GM18498 (cell line): ENCODE measurements around the gene PPM1F.
A peak's percentile ranks its signal among the peaks of the same experiment; 100 is the strongest.

Source experiments
- ATAC-seq: cut with Tn5 transposase; IDR thresholded peaks from one replicate; pipeline ENCODE4 v1.9.1; 2021; ENCODE audit warnings: mild to moderate bottlenecking, moderate library complexity; ENCODE audit not compliant: unreplicated experiment

Gene PPM1F, protein sequence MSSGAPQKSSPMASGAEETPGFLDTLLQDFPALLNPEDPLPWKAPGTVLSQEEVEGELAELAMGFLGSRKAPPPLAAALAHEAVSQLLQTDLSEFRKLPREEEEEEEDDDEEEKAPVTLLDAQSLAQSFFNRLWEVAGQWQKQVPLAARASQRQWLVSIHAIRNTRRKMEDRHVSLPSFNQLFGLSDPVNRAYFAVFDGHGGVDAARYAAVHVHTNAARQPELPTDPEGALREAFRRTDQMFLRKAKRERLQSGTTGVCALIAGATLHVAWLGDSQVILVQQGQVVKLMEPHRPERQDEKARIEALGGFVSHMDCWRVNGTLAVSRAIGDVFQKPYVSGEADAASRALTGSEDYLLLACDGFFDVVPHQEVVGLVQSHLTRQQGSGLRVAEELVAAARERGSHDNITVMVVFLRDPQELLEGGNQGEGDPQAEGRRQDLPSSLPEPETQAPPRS

DNA sequence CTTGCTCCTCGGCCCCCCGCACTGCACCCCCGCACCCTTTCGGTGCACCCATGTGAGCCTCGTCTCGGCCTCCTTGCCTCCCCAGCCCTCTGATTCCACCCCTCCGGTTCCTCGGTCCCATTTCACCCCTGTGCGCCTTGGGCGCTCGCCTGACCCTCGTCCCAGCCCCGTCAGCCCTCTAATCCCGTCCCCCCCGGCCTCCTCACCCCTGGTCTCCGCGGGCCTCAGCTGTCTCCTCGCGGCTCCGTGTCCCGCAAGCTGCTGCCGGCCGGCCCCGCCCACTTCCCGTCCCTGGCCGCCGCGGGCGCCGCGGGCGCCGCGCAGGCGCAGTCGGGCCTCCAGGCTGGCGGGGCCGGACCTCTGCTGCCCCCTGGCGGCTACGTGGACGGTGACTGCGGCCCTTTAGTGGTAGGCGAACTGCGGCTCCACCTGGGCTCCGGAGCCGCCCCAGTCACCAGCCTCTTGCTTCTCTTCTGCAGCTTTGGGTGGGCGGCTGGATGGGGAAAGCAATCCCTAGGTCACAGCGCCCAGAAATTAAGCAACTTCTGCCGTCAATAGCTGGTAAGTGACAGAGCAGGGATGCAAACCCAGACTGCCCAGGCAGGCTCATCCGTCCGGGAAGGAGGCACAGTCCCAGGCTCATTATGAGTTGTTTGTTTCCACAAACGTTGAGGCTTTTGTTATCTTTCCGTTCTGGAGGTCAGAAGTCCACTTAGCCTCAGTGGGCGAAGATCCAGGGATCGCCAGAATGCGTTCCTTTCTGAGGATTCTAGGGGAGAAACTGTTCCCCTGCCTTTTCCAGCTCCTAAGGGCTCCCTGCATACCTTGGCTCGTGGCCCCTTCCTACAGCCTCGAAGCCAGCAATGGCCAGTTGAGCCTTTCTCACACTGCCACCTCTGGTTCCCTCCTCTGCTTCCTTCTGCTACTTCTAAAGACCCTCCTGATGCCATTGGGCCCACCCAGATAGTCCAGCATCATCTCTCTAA, at the start of gene PPM1F:
Gene PPM1F (minus strand): TSS at position 263 of the 986 bp plus-strand sequence. CDS start 6,800 bp downstream, outside the sequence.
- ATAC-seq: peak; percentile 78

DNA sequence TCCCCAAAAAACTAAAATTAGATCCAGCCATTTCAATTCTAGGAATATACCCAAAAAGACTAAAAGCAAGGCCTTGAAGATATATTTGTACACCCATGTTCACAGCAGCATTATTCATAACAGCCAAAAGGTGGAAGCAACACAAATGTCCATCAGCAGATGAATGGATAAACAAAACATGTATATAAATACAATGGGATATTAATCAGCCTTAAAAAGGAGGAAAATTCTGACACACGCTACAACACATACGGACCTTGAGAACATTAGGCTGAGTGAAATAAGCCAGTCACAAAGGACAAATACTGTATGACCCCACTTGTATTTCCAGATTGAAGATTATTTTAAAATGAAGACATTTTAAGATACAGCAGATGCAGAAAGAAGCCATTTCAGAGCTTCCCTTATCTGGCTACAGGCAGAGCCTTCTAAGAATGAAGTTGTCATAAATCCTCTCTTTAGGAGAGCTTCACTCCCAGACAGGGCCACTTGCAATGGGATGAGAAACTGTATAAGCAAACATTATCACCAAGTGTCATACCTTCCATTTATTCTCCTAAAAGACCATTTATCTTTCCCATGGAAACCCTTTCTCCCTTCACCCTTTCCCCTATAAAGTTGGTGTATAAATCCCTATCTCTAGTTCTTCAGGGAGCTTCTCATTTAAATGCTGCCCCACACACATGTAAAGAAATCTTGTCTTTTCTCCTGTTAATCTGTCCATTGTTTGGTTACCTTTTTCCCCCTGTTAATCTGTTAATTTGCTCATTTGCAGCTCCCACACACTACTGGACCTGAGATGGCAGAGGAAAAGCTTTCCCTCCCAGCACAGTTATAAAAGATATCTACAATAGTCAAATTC, 49.2 kb upstream of the PPM1F start:
- no peak for ATAC-seq

DNA sequence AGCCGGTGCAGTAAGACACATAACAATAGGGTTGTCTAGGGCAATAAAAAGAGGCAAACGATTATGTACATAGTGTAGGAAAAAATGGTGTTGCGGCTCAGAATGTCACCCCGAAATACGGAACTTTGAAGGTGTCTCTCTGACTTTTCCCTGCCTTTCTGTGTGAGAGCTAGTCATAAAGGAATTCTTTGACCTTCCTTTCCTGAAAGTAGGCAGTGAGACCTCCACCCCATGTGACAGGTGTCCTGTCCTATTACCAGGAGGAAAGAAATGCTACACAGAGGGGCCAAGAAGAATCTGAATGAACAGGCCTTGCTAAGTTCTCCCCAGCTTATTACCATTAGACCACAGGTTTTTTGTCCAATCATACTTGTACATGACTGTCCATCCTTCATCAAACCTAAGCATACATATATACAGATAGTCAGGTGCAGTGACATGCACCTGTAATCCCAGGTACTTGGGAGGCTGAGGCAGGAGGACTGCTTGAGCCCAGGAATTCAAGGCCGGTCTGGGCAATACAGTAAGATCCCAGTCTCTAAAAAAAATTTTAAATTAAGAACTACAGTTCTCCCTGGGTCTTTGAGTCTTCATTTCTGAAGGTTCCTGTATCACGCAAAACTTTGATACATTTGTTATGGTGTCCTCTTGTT, 46.1 kb upstream of the PPM1F start:
- ATAC-seq: no peak

DNA sequence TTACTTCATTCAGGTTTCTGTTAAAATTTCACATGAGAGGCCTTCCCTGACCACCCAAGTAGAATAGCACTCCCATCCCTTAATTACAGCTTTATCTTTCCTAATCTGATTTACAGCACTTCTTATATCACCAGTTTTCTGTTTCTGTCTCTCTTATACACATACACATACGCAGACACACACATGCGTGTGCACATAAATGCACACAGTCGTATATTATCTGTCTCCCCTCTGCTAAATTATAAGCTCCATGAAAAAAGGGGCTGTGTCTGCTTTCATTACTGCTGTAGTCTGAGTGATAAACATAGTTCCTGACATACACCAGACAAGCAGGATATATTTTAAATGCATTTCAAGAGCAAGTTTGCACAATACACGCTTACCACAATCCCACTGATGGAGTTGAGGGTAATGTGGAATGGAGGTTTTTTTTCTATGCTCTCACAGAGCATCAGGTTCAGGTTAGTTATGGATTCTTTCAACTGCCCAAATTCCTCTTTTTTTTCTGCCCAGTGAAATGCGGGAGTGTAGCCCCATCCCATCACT, 43.6 kb upstream of the PPM1F start:
- ATAC-seq: no peak

DNA sequence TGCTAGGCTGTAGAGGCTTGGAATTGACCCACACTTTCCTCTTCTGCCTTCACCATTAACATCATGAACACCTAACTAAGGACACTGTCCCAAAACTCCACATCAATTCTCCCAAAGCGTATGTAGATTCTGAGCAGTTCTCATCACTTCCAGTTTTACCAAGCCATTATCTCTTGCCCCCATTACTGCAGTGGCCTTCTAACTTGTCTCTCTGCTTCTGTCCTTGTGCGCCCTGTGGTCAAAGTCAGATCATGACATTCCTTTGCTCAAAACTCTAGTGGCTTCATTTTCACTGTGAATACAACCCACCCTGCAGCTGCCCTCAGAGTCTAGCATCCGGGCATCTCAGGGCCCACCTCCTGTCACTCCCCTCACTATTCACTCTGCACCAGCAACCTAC, 43.0 kb upstream of the PPM1F start:
- no peak for ATAC-seq

DNA sequence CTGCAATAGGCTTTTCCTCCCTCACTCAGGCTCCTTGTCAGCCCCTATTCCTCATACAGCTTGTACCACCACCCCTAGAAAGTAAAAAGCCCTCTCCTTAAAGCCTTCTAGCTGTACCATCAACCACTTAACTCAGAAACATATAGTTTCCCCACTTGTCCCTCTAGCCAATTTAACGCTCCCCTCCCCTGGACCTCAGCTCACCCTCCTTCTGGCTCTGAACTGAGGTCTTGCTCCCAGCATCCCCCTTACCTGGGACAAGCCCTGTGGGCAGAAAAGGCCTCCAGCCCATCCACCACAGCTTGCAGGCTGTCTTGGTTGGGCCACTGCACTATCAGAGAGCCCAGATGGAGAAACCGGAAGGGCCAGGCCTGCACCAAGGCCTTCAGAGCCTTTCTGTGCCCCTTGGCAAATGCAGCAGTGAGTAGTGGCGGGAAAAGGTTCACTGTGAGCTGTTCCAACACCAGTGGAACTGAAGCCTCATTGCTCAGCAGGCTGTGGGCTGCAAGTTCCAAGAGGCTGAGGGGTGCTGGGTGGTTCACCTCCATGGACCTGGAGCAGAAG, 42.3 kb upstream of the PPM1F start:
- no peak for ATAC-seq

DNA sequence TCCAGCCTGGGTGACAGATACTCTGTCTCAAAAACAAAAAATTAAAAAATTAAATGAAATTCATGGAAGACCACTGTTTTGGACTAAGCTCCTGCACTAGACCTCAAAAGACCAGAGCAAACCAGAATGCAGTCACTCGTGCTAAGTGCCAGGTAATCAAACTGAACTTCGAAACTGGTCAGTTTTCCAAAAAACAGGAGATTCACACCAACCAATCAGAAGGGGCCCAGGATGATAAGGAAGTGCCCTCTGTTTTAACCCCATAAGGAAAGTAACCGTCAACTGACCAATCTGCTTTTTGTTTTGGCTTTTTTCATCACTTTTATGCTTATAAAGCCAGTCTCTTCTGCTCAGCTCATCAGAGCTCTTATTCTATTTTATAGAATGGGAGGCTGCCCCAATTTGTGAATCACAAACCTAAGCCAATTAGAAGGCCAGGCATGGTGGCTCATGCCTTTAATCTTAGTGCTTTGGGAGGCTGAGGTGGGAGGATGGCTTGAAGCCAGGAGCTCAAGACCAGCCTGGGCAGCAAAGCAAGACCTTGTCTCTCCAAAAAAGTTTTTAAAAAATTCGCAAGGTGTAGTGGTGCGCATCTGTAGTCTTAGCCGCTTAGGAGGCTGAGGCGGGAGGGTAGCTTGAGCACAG, 40.1 kb upstream of the PPM1F start:
- ATAC-seq: no peak

DNA sequence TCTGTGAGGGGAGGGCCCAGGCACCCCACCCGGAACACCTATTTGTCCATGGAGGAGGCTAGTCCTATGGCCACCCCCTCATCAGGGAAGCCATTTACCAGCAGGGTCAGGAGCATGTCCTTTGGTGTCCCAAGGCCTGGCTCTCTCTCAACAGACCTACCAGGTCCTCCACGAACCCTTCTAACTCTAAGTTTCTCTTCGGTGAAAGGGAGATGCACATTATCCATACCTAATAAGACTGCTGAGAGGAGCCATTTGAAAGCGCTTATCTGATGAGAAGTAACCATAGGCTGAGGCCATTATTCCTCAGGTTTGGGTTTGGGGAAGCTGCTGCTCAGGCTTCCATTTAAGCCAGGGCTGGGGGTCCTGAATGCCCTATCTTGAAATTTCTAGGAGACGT, 39.1 kb upstream of the PPM1F start:
- no peak for ATAC-seq

DNA sequence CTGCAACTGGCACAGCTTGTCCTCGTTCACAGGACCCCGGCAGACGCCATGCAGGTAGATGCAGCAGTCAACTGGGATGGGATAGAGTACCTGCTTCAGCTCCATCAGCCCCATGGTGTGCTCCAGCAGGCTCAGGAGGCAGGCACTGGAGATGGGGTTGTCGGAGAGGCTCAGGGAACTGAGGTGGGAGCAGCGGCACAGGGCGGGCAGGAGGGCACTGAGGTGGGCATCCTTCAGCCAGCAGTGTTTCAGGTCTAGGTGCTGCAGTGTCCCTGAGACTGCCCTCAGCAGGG, 38.6 kb upstream of the PPM1F start:
- ATAC-seq: no peak

DNA sequence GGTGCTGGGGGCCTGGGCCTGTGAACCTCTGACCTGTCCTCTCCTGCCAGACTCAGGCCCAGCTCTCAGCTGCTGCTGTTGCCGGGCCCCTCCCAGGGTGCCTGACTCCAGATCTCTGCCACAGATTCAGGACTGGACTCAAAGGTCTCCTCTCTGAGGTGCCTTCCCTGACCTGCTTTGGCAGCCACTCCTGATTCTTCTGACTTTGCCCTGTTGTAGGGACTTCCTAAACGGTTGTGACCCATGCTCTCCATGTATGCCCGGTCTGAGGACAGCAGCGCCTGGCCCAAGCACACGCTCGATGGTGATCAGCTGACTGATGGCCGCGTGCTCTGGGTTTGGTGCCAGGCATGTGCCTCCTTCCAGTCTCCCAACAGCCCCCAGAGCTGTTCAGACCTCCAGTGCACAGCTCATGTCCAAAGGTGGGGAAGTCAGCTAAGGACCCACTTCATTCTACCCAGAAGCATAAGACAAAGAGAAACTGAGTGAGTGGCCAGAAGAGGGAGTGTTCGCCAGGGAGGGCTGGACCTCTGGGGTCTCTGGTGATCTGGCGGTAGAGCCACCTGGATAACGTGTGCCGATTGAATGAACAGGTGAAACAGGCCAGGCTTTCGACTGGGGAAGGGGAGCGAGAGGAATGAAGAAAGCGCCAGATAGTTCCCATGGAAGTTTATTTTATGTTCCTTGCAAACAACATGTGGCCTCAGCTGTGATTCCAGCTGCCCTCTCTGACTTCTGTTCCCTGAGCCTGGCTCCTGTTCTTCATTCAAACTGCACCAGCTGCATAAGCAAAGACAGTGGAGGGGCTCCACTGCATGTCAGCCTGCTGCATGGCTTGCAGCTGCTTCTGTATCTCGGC, 38.0 kb upstream of the PPM1F start:
- ATAC-seq: no peak

DNA sequence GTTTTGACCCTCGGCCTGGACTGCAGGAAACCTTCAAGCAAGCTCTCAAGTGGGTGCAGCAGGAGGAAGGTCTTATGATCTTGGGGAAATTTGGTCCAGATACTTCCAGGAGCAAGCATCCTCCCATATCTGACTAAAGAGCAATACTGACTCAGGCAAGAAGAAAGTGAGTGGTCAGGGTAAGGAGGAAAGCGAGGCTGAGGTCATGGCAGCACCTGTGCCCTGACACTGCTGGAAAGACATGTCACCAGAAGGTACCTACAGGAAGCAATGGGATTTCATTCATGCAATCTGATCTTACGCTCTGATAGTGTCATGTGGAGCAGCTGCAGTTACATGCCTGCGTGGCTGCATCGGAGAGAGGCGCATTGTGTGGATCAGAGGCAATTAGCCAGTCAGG, 36.4 kb upstream of the PPM1F start:
- ATAC-seq: no peak

DNA sequence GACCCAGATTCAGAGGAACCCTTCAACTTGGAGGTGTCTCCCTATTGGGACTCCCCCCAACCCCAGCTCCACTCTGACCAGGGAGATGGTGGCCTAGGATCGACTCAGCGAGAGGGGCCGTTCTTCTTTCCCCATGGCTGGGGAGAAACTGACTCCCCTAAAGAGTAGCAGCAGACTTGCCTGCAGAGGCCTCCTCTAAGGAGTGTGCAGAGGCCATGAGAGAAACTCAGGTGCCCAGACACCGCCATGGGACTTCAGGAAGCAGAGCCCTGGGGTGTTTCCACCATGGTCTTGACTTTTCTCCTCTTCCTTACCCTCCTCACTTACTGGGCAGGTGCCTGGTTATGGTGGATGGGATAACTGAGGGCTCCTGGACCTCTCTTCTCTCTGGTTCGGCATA, 32.6 kb upstream of the PPM1F start:
- ATAC-seq: no peak

DNA sequence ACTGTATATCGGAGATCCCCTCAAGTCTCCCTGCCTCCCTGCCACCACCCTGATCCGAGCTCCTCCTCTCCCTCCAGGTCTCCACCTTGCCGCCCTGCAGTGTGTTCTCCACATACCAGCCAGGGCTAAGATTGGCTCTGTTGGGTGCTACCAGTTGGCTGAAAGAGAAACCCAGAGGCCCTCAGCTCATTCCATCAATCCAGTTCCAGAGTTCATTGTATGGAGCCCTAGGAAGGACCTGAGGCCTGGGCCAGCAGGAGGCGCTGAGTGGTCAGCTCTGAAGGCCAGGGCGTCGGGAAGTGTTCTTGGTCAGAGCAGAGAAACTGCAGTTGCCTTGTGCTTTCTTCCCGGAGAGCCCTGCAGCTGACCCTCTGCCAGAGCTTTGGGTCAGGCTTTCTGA, 32.1 kb upstream of the PPM1F start:
- no peak for ATAC-seq

DNA sequence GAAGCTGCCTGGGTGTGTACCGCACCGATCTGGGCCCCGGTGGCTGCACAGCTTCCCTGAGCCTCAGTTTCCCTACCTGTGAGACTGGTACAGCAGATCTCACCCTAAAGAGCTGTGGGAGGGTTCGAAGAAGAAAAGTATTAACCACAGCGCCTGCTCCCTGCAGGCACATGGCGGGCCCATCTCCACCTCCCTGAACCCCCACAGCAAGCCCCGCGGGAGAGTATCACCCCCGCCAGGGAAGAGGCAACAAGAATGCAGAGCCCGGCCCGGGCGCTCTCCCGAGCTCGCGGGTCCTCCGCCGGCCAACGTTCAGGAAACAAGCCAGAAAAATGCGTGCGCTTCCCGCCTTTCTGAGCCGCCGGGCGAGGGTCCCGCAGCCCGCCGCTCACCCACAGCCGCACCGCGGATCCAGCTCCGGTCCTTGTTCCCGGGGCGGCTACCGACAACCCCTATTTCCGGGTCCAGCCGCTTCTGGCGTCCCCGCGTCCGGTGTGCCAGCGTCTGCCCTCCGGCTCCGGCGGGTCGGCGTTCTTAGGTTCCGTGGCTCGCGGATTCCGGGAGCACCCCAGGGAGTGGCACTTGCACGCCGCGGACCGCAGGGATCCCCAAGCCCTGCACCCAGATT, 29.8 kb upstream of the PPM1F start, which contains the start of gene TOP3B:
Gene TOP3B (minus strand): TSS at position 450 of the 628 bp plus-strand sequence. CDS start 7,078 bp downstream, outside the sequence.
- ATAC-seq: peak; percentile 82

DNA sequence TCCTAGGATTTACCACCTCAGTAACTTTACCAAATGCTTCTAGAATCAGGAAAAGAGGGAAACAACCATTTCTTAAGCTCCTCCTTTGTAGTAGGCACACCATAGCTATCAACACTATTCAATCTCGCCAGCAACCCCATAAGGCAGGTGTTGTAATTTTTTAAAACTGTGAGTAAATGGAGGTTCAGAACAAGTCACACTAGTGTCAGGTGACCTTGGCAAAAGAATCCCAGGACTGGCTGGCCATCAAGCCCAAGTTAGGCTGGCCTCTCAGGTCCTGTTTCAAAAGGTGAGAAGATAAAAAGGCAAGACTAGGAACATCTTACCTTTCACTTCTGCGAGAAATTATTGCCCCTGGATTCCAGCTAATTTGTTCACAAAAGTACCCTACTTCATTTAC, 29.2 kb upstream of the PPM1F start:
- no peak for ATAC-seq

DNA sequence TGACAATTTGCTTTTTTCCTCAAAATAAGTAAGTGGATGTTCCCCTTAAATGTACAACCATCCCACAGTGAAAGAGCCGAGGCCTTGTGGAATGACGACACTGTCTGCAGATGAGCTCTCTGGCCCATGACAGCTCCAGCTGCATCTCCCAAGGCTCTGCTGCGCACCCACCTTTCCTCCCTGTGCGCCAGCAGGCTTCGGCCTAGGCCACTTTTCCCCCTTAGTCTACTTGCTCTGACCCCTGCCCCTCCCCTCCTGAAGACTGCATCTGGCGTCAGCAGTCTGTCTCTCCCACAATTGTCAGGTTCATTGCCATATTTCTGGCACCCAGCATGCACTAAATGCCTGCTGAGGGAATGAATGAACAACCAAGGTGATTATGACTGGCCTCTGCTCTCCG, 27.9 kb upstream of the PPM1F start:
- ATAC-seq: no peak

DNA sequence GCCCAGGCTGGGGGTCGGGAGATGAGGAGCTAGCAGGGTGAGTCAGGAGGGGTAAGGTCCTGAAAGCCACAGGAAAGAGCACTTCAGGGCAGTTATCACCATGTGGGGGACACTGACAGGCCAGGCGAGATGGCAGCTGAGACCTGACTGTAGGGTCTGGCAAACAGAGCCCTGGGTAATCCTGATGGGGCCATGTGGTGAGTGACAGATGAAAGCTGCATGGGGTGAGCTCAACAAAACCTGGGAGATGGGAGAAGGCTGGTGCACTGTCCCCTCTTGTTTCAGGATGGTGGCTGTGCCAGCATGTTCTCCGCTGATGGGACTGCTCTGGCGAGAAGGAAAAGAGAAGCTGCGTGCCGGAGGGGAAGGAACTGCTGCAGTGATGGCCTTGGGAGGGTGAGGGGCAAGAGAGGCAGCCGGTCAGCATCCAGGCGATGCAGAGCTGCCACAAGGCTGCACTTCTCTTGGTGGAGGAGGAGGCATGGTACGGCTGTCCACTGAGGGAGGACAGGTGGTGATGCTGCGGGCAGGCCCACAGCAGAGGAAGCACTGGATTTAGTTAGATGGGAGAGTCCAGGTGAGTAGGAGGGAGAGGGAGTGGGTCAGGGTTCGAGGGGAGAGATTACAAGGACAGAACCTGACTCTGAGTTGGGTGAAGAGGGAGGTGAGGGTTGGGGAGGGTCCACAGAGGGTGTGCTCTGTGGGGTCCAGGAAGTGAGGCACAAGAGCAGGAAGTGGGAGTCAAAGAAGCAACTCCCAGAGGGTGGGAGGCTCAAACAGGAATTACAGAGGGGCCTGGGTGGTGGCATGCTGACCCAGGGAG, 26.1 kb upstream of the PPM1F start:
- no peak for ATAC-seq
